ENCODE measurements around the gene LRP8.

DNA sequence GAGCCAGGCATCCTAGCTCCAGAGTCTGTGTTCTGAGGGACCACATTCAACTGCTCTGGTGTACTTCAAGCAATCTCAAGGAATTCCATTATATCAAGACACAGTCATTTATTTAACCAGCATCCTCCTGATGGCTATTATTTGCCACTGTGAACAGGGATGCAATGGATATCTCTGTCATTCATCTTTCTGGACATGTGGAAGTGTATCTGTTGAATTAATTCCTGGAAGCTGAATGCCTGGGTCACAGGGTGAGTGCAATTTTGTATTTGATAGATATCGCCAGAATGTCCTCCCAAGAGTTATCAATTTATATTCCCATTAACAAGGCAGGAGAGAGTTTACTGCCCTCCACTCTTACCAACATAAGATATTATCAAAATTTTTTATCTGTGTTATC, 24.7 kb upstream of the LRP8 start:
- TF ChIP-seq EZH2 (IDR thresholded peaks at IDR 0.05; ENCODE audit: insufficient read depth, low read length) = no peak
- TF ChIP-seq, protein P1, sequence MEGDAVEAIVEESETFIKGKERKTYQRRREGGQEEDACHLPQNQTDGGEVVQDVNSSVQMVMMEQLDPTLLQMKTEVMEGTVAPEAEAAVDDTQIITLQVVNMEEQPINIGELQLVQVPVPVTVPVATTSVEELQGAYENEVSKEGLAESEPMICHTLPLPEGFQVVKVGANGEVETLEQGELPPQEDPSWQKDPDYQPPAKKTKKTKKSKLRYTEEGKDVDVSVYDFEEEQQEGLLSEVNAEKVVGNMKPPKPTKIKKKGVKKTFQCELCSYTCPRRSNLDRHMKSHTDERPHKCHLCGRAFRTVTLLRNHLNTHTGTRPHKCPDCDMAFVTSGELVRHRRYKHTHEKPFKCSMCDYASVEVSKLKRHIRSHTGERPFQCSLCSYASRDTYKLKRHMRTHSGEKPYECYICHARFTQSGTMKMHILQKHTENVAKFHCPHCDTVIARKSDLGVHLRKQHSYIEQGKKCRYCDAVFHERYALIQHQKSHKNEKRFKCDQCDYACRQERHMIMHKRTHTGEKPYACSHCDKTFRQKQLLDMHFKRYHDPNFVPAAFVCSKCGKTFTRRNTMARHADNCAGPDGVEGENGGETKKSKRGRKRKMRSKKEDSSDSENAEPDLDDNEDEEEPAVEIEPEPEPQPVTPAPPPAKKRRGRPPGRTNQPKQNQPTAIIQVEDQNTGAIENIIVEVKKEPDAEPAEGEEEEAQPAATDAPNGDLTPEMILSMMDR (IDR thresholded peaks at IDR 0.05; ENCODE audit: insufficient read depth, low read depth, low read length) = no peak

Data from astrocyte (in vitro differentiated cells and primary cell).